ENCODE measurements around the gene PPP2R3B. TPM values are rescaled to one million over a fixed set of nuclear protein-coding genes. Genes with fewer than 3 reads are reported as not detected.

The PPP2R3B gene
- total and polyA plus RNA-seq, 2 donors (not counting 1 experiment from before 2014, with no cell fraction given), result 43.3 to 47.6 TPM

DNA sequence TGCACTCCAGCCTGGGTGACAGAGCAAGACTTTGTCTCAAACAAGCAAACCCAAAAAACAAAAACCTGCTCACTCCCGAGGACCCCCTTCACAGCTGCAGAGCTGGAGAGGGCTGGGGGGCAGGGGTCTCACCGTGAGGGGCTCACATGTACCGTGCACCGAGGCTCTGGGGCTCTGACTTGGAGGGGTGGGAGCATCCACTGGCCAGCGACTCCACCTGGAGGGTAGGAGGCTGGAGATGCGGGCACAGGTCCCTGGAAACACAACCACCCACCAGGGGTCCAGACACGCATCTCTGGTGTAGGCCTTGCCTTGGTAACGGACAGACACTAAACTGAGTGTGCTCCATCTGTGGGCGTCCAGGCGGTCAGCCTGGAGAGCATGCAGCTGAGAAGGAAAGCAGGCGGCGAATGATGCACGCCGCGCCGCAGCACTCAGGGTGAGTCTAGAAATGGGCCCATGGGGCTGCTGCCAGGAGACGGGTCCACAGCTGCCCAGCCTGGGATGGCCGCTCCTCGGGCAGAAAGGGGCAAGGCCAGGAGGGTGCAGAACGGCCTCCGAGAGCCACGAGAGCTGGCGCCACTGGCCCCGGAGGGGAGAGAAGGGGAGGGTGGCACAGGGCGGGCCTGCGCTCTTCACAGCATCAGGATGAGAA lies 26.1 kb downstream of the PPP2R3B start:
- H3K27me3 Mint-ChIP-seq, result no peaks in the 10 kb centered on the region
- no peak overlapping the region for H2AFZ ChIP-seq (ENCODE audit: insufficient read depth, low read depth, low read length, poor library complexity, severe bottlenecking)
- ATAC-seq (ENCODE audit: low read depth) (no peak), DNase-seq (no peak)
- WGBS (ENCODE audit: insufficient coverage), result 91% methylated on average over 22 of the region's 26 CpGs
- H3K27ac ChIP-seq (ENCODE audit: low read length in 2 of 2), result no peak overlapping the region
- H3K4me1 Mint-ChIP-seq, result no peaks in the 10 kb centered on the region
- no peaks in the 10 kb centered on the region for H4K20me1 ChIP-seq (ENCODE audit: control insufficient read depth, insufficient read depth, low read length, poor library complexity, severe bottlenecking)
- no peaks in the 10 kb centered on the region for H3K4me1 ChIP-seq (ENCODE audit: control insufficient read depth in 2 of 2, insufficient read depth in 2 of 2, low read length in 2 of 2)
- no peak overlapping the region for H3K9ac ChIP-seq (ENCODE audit: low read length)
- no peak overlapping the region for H3K27ac Mint-ChIP-seq
- intact Hi-C loops (cut with micrococcal nuclease), result no loop called here
- no peak overlapping the region for H3K4me3 Mint-ChIP-seq
- H3K36me3 ChIP-seq (replicated peaks in 1 of 2; ENCODE audit: control extremely low read depth in 1 of 2, control insufficient read depth in 1 of 2, extremely low read depth in 1 of 2, insufficient read depth in 2 of 2, low read length in 1 of 2), result peaks cover 0 to 24% of the 10 kb centered on the region in 2 experiments
- no peaks in the 10 kb centered on the region for H3K27me3 ChIP-seq (replicated peaks in 1 of 4; ENCODE audit: control extremely low read depth in 1 of 4, control insufficient read depth in 3 of 4, insufficient read depth in 4 of 4, low read length in 3 of 4)
- peaks cover 2% of the 10 kb centered on the region for H3K9me3 Mint-ChIP-seq (ENCODE audit: insufficient read depth)
- H3K9me3 ChIP-seq (ENCODE audit: control extremely low read depth in 1 of 3, control insufficient read depth in 2 of 3, insufficient read depth in 1 of 3, low read length in 2 of 3), result peaks cover 2 to 61% (median 7%) of the 10 kb centered on the region in 3 donors
- TF ChIP-seq, protein P1, sequence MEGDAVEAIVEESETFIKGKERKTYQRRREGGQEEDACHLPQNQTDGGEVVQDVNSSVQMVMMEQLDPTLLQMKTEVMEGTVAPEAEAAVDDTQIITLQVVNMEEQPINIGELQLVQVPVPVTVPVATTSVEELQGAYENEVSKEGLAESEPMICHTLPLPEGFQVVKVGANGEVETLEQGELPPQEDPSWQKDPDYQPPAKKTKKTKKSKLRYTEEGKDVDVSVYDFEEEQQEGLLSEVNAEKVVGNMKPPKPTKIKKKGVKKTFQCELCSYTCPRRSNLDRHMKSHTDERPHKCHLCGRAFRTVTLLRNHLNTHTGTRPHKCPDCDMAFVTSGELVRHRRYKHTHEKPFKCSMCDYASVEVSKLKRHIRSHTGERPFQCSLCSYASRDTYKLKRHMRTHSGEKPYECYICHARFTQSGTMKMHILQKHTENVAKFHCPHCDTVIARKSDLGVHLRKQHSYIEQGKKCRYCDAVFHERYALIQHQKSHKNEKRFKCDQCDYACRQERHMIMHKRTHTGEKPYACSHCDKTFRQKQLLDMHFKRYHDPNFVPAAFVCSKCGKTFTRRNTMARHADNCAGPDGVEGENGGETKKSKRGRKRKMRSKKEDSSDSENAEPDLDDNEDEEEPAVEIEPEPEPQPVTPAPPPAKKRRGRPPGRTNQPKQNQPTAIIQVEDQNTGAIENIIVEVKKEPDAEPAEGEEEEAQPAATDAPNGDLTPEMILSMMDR (IDR thresholded peaks at IDR 0.05), result no peak
- no peak for TF ChIP-seq EZH2 (IDR thresholded peaks at IDR 0.05; ENCODE audit: borderline replicate concordance, insufficient read depth, low read depth, low read length, poor library complexity, severe bottlenecking)
- no peak overlapping the region for H3K4me3 ChIP-seq (ENCODE audit: control extremely low read depth in 1 of 5, extremely low read depth in 1 of 5, insufficient read depth in 1 of 5, low read depth in 2 of 5, low read length in 4 of 5)
- ChIA-PET CTCF (no interaction called here), POLR2A (no interaction called here)
- H3K4me2 ChIP-seq (replicated peaks; ENCODE audit: low read depth, low read length, poor library complexity, severe bottlenecking), result no peak overlapping the region
- H3K79me2 ChIP-seq (ENCODE audit: control insufficient read depth, insufficient read depth, low read length), result peaks cover 14% of the 10 kb centered on the region

DNA sequence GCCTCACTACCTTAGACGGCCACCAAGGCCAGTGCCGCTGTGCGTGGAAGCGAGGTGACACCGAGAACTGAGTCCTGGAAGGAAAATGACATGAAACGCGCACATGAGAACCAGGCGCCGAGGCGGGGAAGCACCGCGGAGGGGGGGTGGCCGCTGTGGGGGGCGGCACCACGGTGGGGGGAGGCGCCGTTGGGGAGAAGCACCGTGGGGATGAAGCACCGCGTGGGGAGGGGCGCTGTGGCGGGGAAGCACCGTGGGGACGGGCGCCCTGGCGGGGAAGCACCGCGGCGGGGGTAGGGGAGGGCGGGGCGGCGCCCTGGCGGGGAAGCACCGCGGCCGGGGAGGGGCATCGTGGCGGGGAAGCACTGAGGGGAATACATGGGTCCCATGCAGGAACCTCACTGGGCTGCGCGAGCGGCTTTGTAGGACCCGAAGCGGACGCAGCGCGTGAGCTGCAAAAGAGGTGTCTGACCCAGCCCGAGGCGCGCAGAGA lies 28.0 kb downstream of the PPP2R3B start:
- Histone ChIP-seq H3K4me1 (ENCODE audit: control insufficient read depth in 2 of 2, insufficient read depth in 2 of 2, low read length in 2 of 2) (peaks cover 0 to 4% of the 10 kb centered on the region in 2 donors), H3K36me3 (replicated peaks in 1 of 2; ENCODE audit: control extremely low read depth in 1 of 2, control insufficient read depth in 1 of 2, extremely low read depth in 1 of 2, insufficient read depth in 2 of 2, low read length in 1 of 2) (peaks cover 0 to 24% of the 10 kb centered on the region in 2 experiments), H3K4me3 (ENCODE audit: control extremely low read depth in 1 of 5, extremely low read depth in 1 of 5, insufficient read depth in 1 of 5, low read depth in 2 of 5, low read length in 4 of 5) (no peak overlapping the region), H2AFZ (ENCODE audit: insufficient read depth, low read depth, low read length, poor library complexity, severe bottlenecking) (no peak overlapping the region), H3K9me3 (ENCODE audit: control extremely low read depth in 1 of 3, control insufficient read depth in 2 of 3, insufficient read depth in 1 of 3, low read length in 2 of 3) (peaks cover 2 to 61% (median 7%) of the 10 kb centered on the region in 3 donors), H3K79me2 (ENCODE audit: control insufficient read depth, insufficient read depth, low read length) (peaks cover 9% of the 10 kb centered on the region), H3K9ac (ENCODE audit: low read length) (no peak overlapping the region), H4K20me1 (ENCODE audit: control insufficient read depth, insufficient read depth, low read length, poor library complexity, severe bottlenecking) (no peaks in the 10 kb centered on the region), H3K4me2 (replicated peaks; ENCODE audit: low read depth, low read length, poor library complexity, severe bottlenecking) (no peak overlapping the region), H3K27me3 (replicated peaks in 1 of 4; ENCODE audit: control extremely low read depth in 1 of 4, control insufficient read depth in 3 of 4, insufficient read depth in 4 of 4, low read length in 3 of 4) (no peaks in the 10 kb centered on the region), H3K27ac (ENCODE audit: low read length in 2 of 2) (no peak overlapping the region)
- ChIA-PET POLR2A (no interaction called here), CTCF (no interaction called here)
- 96% methylated on average over 26 of the region's 49 CpGs for WGBS (ENCODE audit: insufficient coverage)
- ATAC-seq (ENCODE audit: low read depth) (no peak), DNase-seq (no peak)
- intact Hi-C loops (cut with micrococcal nuclease), result no loop called here
- Mint-ChIP-seq H3K4me1 (peaks cover 4% of the 10 kb centered on the region), H3K9me3 (ENCODE audit: insufficient read depth) (peaks cover 2% of the 10 kb centered on the region), H3K27ac (no peak overlapping the region), H3K27me3 (no peaks in the 10 kb centered on the region), H3K4me3 (no peak overlapping the region)
- TF ChIP-seq, protein P1 (IDR thresholded peaks at IDR 0.05), result no peak
- TF ChIP-seq EZH2 (IDR thresholded peaks at IDR 0.05; ENCODE audit: borderline replicate concordance, insufficient read depth, low read depth, low read length, poor library complexity, severe bottlenecking), result no peak
